Measurements from ENCODE around the gene UMPS.
"Not testable (repeated sequence)": the region's sequence is repeated elsewhere in the genome, so short reads cannot be mapped to it uniquely, and the experiment has no call there.

Gene UMPS

GRCh38 chr3:124707656-124708062, 22.6 kb upstream of the UMPS start:
- DNase-seq = no peak

- DNase-seq = no peak
Measured at GRCh38 chr3:124714223-124714853, 15.9 kb upstream of the UMPS start.

GRCh38 chr3:124722589-124722988, 7.7 kb upstream of the UMPS start:
- DNase-seq = no peak

DNA sequence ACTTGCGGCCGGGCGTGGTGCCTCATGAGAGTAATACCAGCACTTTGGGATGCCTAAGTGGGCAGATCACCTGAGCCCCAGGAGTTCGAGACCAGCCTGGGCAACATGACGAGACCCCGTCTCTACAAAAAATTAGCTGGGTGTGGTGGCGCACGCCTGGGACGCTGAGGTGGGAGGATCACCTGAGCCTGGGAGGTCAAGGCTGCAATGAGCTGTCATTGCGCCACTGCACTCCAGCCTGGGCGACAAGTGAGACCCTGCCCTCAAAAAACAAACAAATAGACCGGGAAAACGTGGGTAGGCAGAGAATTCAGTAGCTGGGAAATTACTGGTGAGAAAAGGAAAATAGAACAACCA, 667 bp downstream of the UMPS start:
- DNase-seq = no peak

DNA sequence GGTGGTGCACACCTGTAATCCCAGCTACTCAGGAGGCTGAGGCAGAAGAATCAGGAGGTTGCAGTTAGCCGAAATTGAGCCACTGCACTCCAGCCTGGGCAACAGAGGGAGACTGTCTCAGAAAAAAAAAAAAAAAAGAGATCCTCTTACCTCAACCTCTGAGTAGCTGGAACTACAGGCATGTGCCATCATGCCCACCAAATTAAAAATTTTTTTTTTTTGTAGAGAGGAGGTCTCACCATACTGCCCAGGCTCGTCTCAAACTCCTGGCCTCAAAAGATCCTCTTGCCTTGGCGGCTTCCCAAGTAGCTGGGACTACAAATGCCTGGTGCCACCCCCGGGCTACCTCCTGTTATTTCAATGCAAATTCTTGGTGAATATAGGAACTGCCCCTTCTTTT, 1.5 kb downstream of the UMPS start:
- DNase-seq = no peak

DNA sequence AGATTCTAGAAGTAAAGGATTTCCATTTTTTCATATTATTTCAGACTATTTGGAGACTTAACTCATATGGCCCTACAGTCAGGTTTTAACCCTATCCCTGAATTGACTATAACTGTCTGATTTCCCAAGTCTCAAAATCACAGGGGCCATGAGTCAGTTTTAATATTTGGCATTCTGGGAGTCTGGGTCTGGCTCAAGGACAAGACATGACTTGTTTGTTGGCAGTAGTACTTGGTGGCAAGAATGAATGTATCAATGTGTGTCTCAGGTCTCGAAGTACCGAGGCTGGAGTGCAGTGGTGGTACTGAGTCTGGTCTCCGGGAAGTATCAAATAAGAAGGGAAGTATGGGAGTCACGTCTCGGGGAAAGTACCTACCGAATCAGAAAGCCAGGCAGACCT, 10.8 kb downstream of the UMPS start:
- DNase-seq = no peak

DNA sequence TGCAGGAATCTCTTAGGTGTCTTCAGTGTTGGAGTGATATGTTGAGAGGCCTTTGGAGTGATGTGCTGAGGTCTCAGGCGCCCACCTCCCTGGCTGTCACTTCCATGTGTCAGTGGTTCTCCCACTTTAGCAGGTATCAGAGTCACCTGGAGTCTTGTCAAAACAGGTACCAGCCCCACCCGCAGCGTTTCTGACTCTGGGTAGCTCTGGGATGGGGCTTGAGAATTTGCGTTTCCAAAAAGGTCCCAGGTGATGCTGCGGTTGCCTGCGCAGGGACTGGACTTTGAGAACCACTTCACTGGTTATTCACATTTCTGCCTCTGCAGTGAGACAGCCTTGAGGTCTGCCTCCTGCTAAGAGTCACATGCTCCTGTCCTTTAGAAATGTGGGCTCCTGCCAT, 15.5 kb downstream of the UMPS start:
- no peak for DNase-seq

GRCh38 chr3:124747111-124747981, 17.1 kb downstream of the UMPS start:
- DNase-seq = no peak

GRCh38 chr3:124748560-124749198, 18.4 kb downstream of the UMPS start:
- no peak for DNase-seq

GRCh38 chr3:124749877-124750276, 19.6 kb downstream of the UMPS start:
- DNase-seq = not testable (repeated sequence)

GRCh38 chr3:124751501-124751900, 21.2 kb downstream of the UMPS start:
- DNase-seq = no peak

DNA sequence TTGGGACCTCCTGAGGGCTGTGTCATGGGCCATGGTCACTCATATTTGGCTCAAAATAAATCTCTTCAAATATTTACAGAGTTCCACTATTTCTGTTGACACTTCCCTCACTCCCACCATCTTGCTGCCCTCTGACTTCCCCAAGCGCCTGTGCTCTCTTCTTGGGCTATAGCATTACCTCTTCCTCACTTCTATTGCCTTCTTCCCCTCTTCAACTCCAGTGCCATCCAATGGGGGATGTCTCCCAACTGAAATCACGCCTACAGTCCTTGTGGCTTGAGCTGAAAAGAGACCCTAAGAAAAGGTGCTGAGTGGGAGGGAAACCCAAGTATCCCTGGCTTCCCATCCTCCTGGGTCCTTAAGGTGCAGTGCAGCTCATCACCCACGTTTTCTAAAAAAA, 21.8 kb downstream of the UMPS start:
- no peak for DNase-seq

DNA sequence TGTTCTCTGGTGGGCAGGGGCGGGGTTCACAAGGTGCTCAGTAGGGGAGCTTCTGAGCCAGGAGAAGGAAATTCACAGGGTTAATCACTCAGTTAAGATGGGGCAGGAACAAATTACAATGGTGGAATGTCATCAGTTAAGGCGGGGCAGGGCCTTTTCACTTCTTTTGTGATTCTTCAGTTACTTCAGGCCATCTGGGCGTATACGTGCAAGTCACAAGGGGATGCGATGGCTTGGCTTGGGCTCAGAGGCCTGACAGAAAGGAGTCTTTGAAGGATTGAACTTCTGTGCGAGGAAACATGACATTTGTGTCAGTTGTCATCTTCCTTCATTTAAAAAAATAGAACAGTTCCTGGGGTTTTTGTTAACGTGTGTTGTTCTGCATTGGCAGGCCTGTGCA, 27.7 kb downstream of the UMPS start:
- DNase-seq = not testable (repeated sequence)

DNA sequence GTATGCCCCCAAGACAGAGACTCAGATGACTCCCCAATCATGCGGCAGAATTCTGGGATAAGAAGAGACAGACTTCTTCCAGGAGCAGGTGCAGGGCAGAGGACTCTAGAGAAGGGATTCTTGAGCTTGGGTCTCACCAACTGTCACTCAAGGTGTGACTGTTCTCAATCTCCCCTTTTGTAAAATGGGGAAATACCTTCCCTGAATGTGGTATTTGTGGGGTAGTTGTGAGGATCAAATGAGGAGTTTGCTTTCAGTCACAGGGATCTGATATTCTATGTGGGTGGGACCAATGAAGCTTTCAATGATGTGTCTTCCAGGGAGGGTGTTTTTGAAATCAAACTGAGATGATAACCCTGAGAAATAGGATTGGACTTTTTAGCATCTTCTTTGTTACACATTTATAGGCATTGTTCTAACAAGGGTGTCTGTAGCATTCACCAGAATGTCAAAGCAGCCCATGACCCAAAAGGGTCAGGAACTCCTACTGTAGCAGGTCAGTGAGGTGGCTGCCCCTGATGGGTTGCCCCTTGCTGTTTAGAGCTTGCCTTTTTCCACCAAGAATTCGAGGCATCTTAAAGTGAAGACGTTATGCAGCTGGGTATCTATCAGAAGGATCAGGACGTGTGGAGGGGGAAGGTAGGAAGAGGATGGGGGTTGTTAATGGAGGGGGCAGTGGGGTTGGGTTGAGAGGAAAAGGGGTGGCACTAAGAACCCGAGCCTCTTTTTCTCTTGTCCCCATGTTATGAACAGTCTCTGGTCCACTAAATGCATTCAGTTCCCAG, 28.8 kb downstream of the UMPS start:
- no peak for DNase-seq

DNA sequence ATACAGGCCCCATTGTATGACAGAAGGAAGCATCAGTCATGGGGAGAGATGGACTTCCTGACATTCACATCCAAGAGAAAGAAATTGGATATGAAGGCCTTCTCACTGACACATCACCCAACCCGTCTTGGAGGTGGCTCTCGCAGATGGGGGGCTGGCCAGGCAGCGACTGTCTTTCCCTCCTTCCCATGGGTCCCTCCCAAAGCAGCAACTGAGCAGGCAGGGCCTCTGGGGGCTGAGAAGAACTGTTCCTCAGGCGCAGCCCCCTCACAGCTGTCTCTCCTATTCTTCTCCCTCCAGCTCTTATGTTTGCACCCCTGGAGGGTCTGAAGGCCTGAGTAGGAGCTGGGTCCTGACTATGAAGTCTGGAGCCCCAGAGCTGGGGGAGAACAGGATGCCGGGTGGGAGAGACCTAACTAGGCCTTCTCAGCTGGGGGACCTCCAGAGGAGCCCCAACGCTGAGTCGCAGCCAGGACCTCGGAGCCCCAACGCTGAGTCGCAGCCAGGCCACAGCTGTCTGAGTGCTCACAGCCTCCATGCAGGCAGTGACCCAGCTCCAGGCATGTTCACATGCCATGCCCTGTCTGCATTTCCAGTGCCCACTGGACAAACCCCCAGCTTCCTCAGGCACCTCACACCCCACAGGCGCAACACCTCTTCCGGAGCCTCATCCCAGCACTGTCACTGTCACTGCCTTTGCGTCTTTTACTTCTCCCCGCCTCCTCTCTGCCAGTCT, 29.6 kb downstream of the UMPS start:
- DNase-seq = no peak

- no peak for DNase-seq
Measured at GRCh38 chr3:124760601-124761000, 30.3 kb downstream of the UMPS start.

DNA sequence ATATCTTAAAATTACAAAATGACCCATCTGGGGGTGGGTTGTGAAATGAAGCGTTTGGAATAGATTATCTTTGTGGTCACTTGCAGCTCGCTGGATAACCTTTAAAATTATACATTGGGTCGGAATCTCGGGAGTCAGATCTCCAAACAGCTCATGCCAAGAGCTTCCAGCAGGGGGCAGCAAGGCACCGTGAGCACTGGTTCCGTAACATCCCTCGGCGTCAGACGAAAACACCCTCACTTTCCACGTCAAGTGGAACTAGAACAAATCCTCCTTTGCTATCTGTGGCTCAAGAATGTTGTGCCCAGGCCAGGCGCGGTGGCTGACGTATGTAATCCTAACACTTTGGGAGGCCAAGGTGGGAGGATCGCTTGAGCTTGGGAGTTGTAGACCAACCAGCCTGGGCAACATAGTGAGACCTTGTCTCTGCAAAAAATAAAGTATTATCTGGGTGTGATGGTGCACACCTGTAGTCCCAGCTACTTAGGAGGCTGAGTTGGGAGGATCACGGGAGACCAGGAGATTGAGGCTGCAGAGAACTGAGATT, 31.1 kb downstream of the UMPS start:
- DNase-seq = peak; percentile 78

GRCh38 chr3:124761935-124762660, 31.8 kb downstream of the UMPS start:
- DNase-seq = no peak

GRCh38 chr3:124762661-124763011, 32.4 kb downstream of the UMPS start:
- DNase-seq = no peak

DNA sequence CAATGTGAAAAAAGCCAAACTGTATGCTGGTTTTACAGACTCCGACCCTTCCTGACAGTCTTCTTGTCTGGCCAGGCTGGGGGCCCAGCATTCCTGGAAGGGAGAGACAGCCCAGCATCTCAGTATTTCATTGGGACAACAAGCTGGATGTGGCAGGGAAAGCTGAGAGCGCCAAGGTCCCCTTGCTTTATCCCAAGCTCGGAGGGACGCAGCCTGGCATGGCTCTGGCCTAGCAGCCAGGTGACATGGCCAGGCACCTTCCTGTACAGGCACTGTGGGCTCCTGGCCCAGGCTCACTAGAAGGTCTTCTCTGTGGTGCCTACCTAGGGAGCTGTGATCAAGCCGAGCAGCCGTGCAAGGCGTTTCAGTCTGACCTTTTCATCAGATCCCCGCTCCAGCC, 33.0 kb downstream of the UMPS start:
- DNase-seq = no peak

GRCh38 chr3:124763644-124764358, 33.5 kb downstream of the UMPS start:
- DNase-seq = no peak

Data from activated T-cell treated with anti-CD3 and anti-CD28 coated beads, Interleukin-2, amount 50 U/mL, for 1 hour (primary cell).